Neural crest cell (in vitro differentiated cells): Measurements from ENCODE around the gene ASIC4. TPM values are rescaled to one million over a fixed set of nuclear protein-coding genes. Genes with fewer than 3 reads are reported as not detected.

Experiments
- DNase-seq: peaks from one replicate; pipeline ENCODE4 v3.0.0; 2021; ENCODE audit warnings: low read depth, mixed read lengths, low spot score
- H3K27ac Mint-ChIP-seq: one replicate; pipeline ENCODE4 v1.8.0; 2021; ENCODE audit warnings: mild to moderate bottlenecking, mixed read lengths; ENCODE audit not compliant: unreplicated experiment
- H3K27me3 Mint-ChIP-seq: 2 replicates; pipeline ENCODE4 v1.8.0; 2021; ENCODE audit warnings: low read depth, mild to moderate bottlenecking, mixed read lengths
- H3K36me3 Mint-ChIP-seq: 2 replicates; pipeline ENCODE4 v1.8.0; 2021; ENCODE audit warnings: low read depth, mild to moderate bottlenecking, mixed read lengths
- H3K4me1 Mint-ChIP-seq: 2 replicates; pipeline ENCODE4 v1.8.0; 2021; ENCODE audit warnings: mixed read lengths
- H3K4me3 Mint-ChIP-seq: one replicate; pipeline ENCODE4 v1.8.0; 2021; ENCODE audit warnings: mild to moderate bottlenecking, mixed read lengths
- H3K9me3 Mint-ChIP-seq: 2 replicates; pipeline ENCODE4 v1.8.0; 2021; ENCODE audit warnings: mixed read lengths
- CTCF ChIP-seq: fragments of 200-600 bp; sonication (generic); conservative IDR thresholded peaks from 2 replicates; pipeline ENCODE4 v1.5.0; 2021; ENCODE audit warnings: antibody characterized with exemption, mild to moderate bottlenecking
- total RNA-seq: library from RNA; stranded (reverse); gene quantifications from 2 replicates; pipeline ENCODE4 v1.2.1, GENCODE V29; 2021

Gene ASIC4
- total RNA-seq, 1 donor from 2014 or later = 1.0 TPM

GRCh38 chr2:219567791-219568361, 53.6 kb downstream of the ASIC4 start:
- no peak for DNase-seq
- Mint-ChIP-seq H3K36me3 (peaks cover 10% of the 10 kb centered on the region), H3K4me1 (peaks cover 17% of the 10 kb centered on the region), H3K9me3 (no peaks in the 10 kb centered on the region), H3K27ac (no peak overlapping the region), H3K27me3 (no peaks in the 10 kb centered on the region), H3K4me3 (peak overlapping the region; percentile 62)
- TF ChIP-seq CTCF = no peak

GRCh38 chr2:219569041-219569440, 54.8 kb downstream of the ASIC4 start:
- Mint-ChIP-seq H3K27ac (no peak overlapping the region), H3K4me3 (peak overlapping the region; percentile 72), H3K36me3 (peaks cover 7% of the 10 kb centered on the region), H3K27me3 (no peaks in the 10 kb centered on the region), H3K9me3 (no peaks in the 10 kb centered on the region), H3K4me1 (peaks cover 17% of the 10 kb centered on the region)
- DNase-seq = no peak
- no peak for TF ChIP-seq CTCF

- Mint-ChIP-seq H3K4me1 (peaks cover 17% of the 10 kb centered on the region), H3K9me3 (no peaks in the 10 kb centered on the region)
These were observed 55.4 kb downstream of the ASIC4 start for GRCh38 chr2:219569635-219570034.

GRCh38 chr2:219570194-219570923, 56.1 kb downstream of the ASIC4 start:
- Mint-ChIP-seq H3K4me3 (peak overlapping the region; percentile 72), H3K36me3 (peaks cover 7% of the 10 kb centered on the region), H3K9me3 (no peaks in the 10 kb centered on the region), H3K27me3 (no peaks in the 10 kb centered on the region), H3K27ac (no peak overlapping the region), H3K4me1 (peaks cover 18% of the 10 kb centered on the region)
- no peak for TF ChIP-seq CTCF
- no peak for DNase-seq

More at GRCh38 chr2:219569635-219570034, 55.4 kb downstream of the ASIC4 start:
- peaks cover 7% of the 10 kb centered on the region for H3K36me3 Mint-ChIP-seq
- no peaks in the 10 kb centered on the region for H3K27me3 Mint-ChIP-seq
- H3K27ac Mint-ChIP-seq = no peak overlapping the region
- no peak for DNase-seq
- no peak for TF ChIP-seq CTCF
- peak overlapping the region; percentile 72 for H3K4me3 Mint-ChIP-seq

GRCh38 chr2:219570924-219571310, 56.6 kb downstream of the ASIC4 start:
- H3K27me3 Mint-ChIP-seq = no peaks in the 10 kb centered on the region
- peaks cover 7% of the 10 kb centered on the region for H3K36me3 Mint-ChIP-seq
- H3K9me3 Mint-ChIP-seq = no peaks in the 10 kb centered on the region
- H3K4me3 Mint-ChIP-seq = no peak overlapping the region
- peaks cover 22% of the 10 kb centered on the region for H3K4me1 Mint-ChIP-seq
- TF ChIP-seq CTCF = no peak
- DNase-seq = no peak
- H3K27ac Mint-ChIP-seq = no peak overlapping the region
